ENCODE results near the gene KCNH8.

The KCNH8 gene

GRCh38 chr3:19485267-19485666 is 337.0 kb downstream of the KCNH8 start:
- DNase-seq (ENCODE audit: low read depth), result no peak

GRCh38 chr3:19487386-19487785 is 339.1 kb downstream of the KCNH8 start:
- no peak for DNase-seq (ENCODE audit: low read depth)

GRCh38 chr3:19488939-19489338 is 340.6 kb downstream of the KCNH8 start:
- no peak for DNase-seq (ENCODE audit: low read depth)

GRCh38 chr3:19489936-19490335 is 341.6 kb downstream of the KCNH8 start:
- no peak for DNase-seq (ENCODE audit: low read depth)

- no peak for DNase-seq (ENCODE audit: low read depth)
Measured at GRCh38 chr3:19506171-19506570, 357.9 kb downstream of the KCNH8 start.

- DNase-seq (ENCODE audit: low read depth), result no peak
Measured at GRCh38 chr3:19522305-19522704, 374.0 kb downstream of the KCNH8 start.

- DNase-seq (ENCODE audit: low read depth), result no peak
Measured at GRCh38 chr3:19526071-19526470, 377.8 kb downstream of the KCNH8 start.

GRCh38 chr3:19527746-19528145 is 379.4 kb downstream of the KCNH8 start:
- no peak for DNase-seq (ENCODE audit: low read depth)

- DNase-seq (ENCODE audit: low read depth), result no peak
Measured at GRCh38 chr3:19531426-19531825, 383.1 kb downstream of the KCNH8 start.

- DNase-seq (ENCODE audit: low read depth), result no peak
Measured at GRCh38 chr3:19539518-19540392, 391.4 kb downstream of the KCNH8 start.

- no peak for DNase-seq (ENCODE audit: low read depth)
Measured at GRCh38 chr3:19540464-19540863, 392.2 kb downstream of the KCNH8 start.

- no peak for DNase-seq (ENCODE audit: low read depth)
Measured at GRCh38 chr3:19541284-19541683, 393.0 kb downstream of the KCNH8 start.

- DNase-seq (ENCODE audit: low read depth), result no peak
Measured at GRCh38 chr3:19543212-19543841, 395.0 kb downstream of the KCNH8 start.

GRCh38 chr3:19547665-19548464 is 399.6 kb downstream of the KCNH8 start:
- DNase-seq (ENCODE audit: low read depth), result no peak

GRCh38 chr3:19559724-19560442 is 411.6 kb downstream of the KCNH8 start:
- DNase-seq (ENCODE audit: low read depth), result no peak

GRCh38 chr3:19573644-19574043 is 425.3 kb downstream of the KCNH8 start:
- DNase-seq (ENCODE audit: low read depth), result no peak

- no peak for DNase-seq (ENCODE audit: low read depth)
Measured at GRCh38 chr3:19574268-19574667, 426.0 kb downstream of the KCNH8 start.

GRCh38 chr3:19576343-19576742 is 428.0 kb downstream of the KCNH8 start:
- no peak for DNase-seq (ENCODE audit: low read depth)
